ENCODE measurements around the gene ADGRE2. TPM values are rescaled to one million over a fixed set of nuclear protein-coding genes. Genes with fewer than 3 reads are reported as not detected.

ADGRE2 gene
- total and polyA plus RNA-seq, 2 of the 4 experiments (the other 2 are of a cell fraction): not detected

GRCh38 chr19:14814982-14815652 is 36.8 kb upstream of the ADGRE2 start:
- Histone ChIP-seq H4K20me1 (ENCODE audit: insufficient read depth, low read length) (no peaks in the 10 kb centered on the region), H3K14ac (replicated peaks; ENCODE audit: low read depth, low read length) (no peak overlapping the region), H4K8ac (ENCODE audit: low read depth in 2 of 2, low read length in 2 of 2) (no peak overlapping the region), H3K9me1 (ENCODE audit: insufficient read depth, low read length) (no peaks in the 10 kb centered on the region), H4K5ac (ENCODE audit: low read depth, low read length) (no peak overlapping the region), H4K91ac (ENCODE audit: insufficient read depth, low read depth, low read length) (no peak overlapping the region), H3K79me1 (ENCODE audit: low read depth in 1 of 2, low read length in 2 of 2) (no peaks in the 10 kb centered on the region), H3K4me3 (ENCODE audit: insufficient read depth, low read depth, low read length) (no peak overlapping the region), H3K4ac (ENCODE audit: low read depth, low read length) (no peak overlapping the region), H2BK5ac (ENCODE audit: low read depth, low read length, poor library complexity, severe bottlenecking) (no peak overlapping the region), H3K27me3 (ENCODE audit: control insufficient read depth, insufficient read depth, low read length) (no peaks in the 10 kb centered on the region), H3K9me3 (ENCODE audit: control insufficient read depth, insufficient read depth, low read length) (peaks cover 6% of the 10 kb centered on the region; the same call in 1 of the 2 replicates), H2BK15ac (ENCODE audit: low read depth, low read length) (no peak overlapping the region), H2AK5ac (ENCODE audit: low read depth, low read length) (no peak overlapping the region), H3K27ac (ENCODE audit: insufficient read depth, low read length) (no peak overlapping the region), H3K23ac (ENCODE audit: low read depth, low read length) (no peak overlapping the region), H3K4me2 (ENCODE audit: low read depth, low read length) (no peak overlapping the region), H2AFZ (replicated peaks; ENCODE audit: low read length, poor library complexity) (no peak overlapping the region), H3K18ac (ENCODE audit: low read depth, low read length) (no peak overlapping the region), H3K9ac (ENCODE audit: low read depth, low read length) (no peak overlapping the region), H3K56ac (ENCODE audit: extremely low read depth, insufficient read depth, low read length) (no peak overlapping the region), H2BK20ac (ENCODE audit: low read depth, low read length) (no peak overlapping the region), H2BK120ac (ENCODE audit: low read depth, low read length) (no peak overlapping the region), H3K4me1 (ENCODE audit: control insufficient read depth, insufficient read depth, low read length) (no peaks in the 10 kb centered on the region), H3K36me3 (ENCODE audit: control insufficient read depth, insufficient read depth, low read length) (no peaks in the 10 kb centered on the region), H2AK9ac (replicated peaks; ENCODE audit: low read depth, low read length, poor library complexity) (no peak overlapping the region)
- TF ChIP-seq POLR2A (IDR thresholded peaks at IDR 0.05; ENCODE audit: low read depth, low read length) (no peak), CTCF (conservative IDR thresholded peaks at IDR 0.05; ENCODE audit: low read depth, low read length) (no peak), RFX5 (IDR thresholded peaks at IDR 0.05; ENCODE audit: low read depth, low read length) (no peak), RAD21 (IDR thresholded peaks at IDR 0.05; ENCODE audit: low read length) (no peak), FOS (IDR thresholded peaks at IDR 0.05; ENCODE audit: low read depth, low read length) (no peak), RCOR1 (IDR thresholded peaks at IDR 0.05; ENCODE audit: insufficient replicate concordance, low read length) (no peak), BHLHE40 (IDR thresholded peaks at IDR 0.05; ENCODE audit: low read depth, low read length) (no peak), CHD1 (IDR thresholded peaks at IDR 0.05; ENCODE audit: low read depth, low read length) (no peak), USF2 (IDR thresholded peaks at IDR 0.05; ENCODE audit: low read depth, low read length) (no peak), CEBPB (IDR thresholded peaks at IDR 0.05; ENCODE audit: low read depth, low read length) (no peak), ELK1 (IDR thresholded peaks at IDR 0.05; ENCODE audit: borderline replicate concordance, low read depth, low read length) (no peak), SMC3 (IDR thresholded peaks at IDR 0.05; ENCODE audit: low read depth, low read length) (no peak), MAFK (IDR thresholded peaks at IDR 0.05; ENCODE audit: low read depth, low read length) (no peak), NFE2L2 (IDR thresholded peaks at IDR 0.05; ENCODE audit: low read depth, low read length) (no peak), MAZ (IDR thresholded peaks at IDR 0.05; ENCODE audit: borderline replicate concordance, low read depth, low read length) (no peak)
- WGBS, 2 experiments (ENCODE audit: extremely low coverage in 2 of 2, insufficient read length in 1 of 2): no CpG with 5 or more reads among the region's 2 CpGs
- BruUV-seq (replicated peaks): no TSS peak
- ChIA-PET POLR2A (ENCODE audit: unreplicated experiment) (no interaction called here), CTCF (no interaction called here)
- intact Hi-C loops (cut with micrococcal nuclease) (no loop called here), dilution Hi-C loops (cut with HindIII; ENCODE audit: low sequenced_read_pairs, unreplicated experiment) (no loop called here), in situ Hi-C loops (cut with MboI; ENCODE audit: low sequenced_read_pairs) (no loop called here)
- ATAC-seq (ENCODE audit: low read depth): no peak
- DNase-seq: no peak
